ENCODE data around the gene GMDS.

The GMDS gene

GRCh38 chr6:1903780-1904465 is 341.5 kb downstream of the GMDS start:
- POLR2A ChIA-PET (ENCODE audit: low non-redundant PET), result no interaction called here
- H3K27ac ChIP-seq, result no peak overlapping the region
- DNase-seq (ENCODE audit: low spot score), result no peak
- CTCF ChIA-PET, result no interaction called here
- TF ChIP-seq, protein P1, sequence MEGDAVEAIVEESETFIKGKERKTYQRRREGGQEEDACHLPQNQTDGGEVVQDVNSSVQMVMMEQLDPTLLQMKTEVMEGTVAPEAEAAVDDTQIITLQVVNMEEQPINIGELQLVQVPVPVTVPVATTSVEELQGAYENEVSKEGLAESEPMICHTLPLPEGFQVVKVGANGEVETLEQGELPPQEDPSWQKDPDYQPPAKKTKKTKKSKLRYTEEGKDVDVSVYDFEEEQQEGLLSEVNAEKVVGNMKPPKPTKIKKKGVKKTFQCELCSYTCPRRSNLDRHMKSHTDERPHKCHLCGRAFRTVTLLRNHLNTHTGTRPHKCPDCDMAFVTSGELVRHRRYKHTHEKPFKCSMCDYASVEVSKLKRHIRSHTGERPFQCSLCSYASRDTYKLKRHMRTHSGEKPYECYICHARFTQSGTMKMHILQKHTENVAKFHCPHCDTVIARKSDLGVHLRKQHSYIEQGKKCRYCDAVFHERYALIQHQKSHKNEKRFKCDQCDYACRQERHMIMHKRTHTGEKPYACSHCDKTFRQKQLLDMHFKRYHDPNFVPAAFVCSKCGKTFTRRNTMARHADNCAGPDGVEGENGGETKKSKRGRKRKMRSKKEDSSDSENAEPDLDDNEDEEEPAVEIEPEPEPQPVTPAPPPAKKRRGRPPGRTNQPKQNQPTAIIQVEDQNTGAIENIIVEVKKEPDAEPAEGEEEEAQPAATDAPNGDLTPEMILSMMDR (conservative IDR thresholded peaks at IDR 0.05; ENCODE audit: low read depth), result no peak

DNA sequence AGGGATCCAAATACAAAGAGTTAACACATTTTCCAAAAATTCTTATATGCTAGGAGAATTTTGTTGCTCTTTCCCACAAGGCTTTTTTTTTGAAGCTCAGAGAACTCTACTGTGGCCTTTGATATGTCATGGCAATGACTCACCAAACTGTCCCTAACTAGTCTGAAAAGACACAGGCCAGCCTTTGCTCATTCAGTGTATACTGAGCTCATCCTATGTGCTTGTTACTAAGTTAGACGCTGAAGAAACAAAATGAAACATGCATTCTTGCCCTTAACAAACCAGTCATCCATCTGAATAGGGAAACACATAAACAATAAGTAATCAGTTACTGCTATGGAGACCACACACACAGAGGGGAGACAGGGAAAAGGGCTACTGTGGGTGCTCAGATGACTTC is 343.8 kb downstream of the GMDS start:
- ChIA-PET CTCF (no interaction called here), POLR2A (ENCODE audit: low non-redundant PET) (no interaction called here)
- no peak for DNase-seq (ENCODE audit: low spot score)
- H3K27ac ChIP-seq, result no peak overlapping the region
- TF ChIP-seq, protein P1 (conservative IDR thresholded peaks at IDR 0.05; ENCODE audit: low read depth), result no peak

DNA sequence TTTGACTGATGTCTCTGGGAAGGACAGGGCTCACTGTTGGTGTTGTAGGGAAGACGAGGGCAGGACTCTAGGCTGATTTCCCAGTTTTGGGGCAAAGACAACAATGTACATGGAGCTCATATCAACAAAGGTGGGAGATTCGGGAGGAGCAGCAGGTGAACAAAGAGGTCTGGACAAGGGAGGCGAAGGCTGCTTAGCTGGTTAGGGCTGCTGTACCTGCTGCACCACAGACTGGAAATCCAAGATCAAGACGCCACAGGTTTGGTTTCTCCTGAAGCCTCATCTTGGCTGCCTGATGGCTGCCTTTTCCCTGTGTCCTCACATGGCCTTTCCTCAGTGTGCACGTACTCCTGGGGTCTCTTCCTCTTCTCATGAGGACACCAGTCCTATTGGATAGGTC is 348.5 kb downstream of the GMDS start:
- H3K27ac ChIP-seq, result no peak overlapping the region
- CTCF ChIA-PET, result no interaction called here
- TF ChIP-seq, protein P1 (conservative IDR thresholded peaks at IDR 0.05; ENCODE audit: low read depth), result no peak
- POLR2A ChIA-PET (ENCODE audit: low non-redundant PET), result no interaction called here
- no peak for DNase-seq (ENCODE audit: low spot score)

DNA sequence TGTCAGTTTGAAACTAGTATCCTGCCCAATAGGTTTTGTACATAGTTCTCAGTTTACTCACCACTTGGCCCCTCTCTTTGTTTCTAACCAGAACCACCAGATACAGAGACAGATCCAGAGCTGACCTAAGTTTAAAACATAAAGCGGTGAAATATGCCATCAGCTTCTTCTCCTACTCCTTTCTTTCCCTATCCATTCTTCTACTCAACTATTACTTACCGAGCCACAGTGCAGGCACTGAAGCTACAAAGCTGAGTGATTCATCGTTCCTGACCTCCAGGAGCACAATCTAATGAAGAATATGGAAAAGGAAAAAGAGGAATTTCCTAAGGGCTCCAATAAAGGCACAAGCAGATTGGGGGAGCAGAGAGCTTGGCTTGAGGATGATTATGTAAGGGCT is 349.7 kb downstream of the GMDS start:
- ChIA-PET CTCF (interaction anchor here (0.6 kb wide), 1 partner anchor 60 kb away, joined by 6 read pairs; no protein-coding TSS in a partner anchor), POLR2A (ENCODE audit: low non-redundant PET) (no interaction called here)
- H3K27ac ChIP-seq, result no peak overlapping the region
- no peak for DNase-seq (ENCODE audit: low spot score)
- TF ChIP-seq, protein P1 (conservative IDR thresholded peaks at IDR 0.05; ENCODE audit: low read depth), result no peak

GRCh38 chr6:1894954-1895353 is 350.5 kb downstream of the GMDS start:
- H3K27ac ChIP-seq, result no peak overlapping the region
- TF ChIP-seq, protein P1 (conservative IDR thresholded peaks at IDR 0.05; ENCODE audit: low read depth), result no peak
- POLR2A ChIA-PET (ENCODE audit: low non-redundant PET), result no interaction called here
- CTCF ChIA-PET, result interaction anchor here (0.6 kb wide), 1 partner anchor 51 kb away, joined by 4 read pairs; no protein-coding TSS in a partner anchor
- peak; percentile 63 for DNase-seq (ENCODE audit: low spot score)

DNA sequence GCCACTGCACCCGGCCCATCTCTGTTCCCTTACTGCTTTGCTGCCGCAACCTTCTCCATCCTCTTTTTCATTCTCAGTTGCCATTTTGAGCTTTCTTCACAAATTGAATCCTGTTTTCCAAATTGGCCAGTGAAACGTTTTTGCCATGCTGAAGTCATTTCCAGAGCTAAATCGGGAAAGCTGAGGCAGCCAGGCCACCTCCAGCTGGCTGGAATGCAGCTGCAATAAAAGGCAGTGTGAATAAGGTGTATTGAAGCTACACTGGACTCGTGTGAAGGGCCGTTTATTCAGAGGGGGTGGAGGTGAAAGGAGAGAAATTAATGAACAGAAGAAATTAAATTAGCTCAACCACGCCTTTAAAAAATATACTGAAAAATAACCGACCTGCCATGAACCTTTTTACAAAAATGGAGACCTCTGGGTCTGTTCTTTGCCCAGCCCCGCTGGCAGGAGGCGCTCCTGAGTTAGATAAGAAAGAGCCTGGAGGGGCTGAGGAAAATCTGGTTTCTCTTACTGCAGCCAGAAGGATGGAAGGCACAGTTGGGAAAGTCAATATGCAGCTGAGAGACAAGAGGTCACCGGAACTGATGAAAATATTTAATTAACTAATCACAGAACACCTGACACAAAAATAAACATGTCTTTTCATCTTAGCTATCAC is 351.8 kb downstream of the GMDS start:
- CTCF ChIA-PET, result interaction anchor here (0.6 kb wide), 1 partner anchor 804 kb away, joined by 3 read pairs; no protein-coding TSS in a partner anchor
- TF ChIP-seq, protein P1 (conservative IDR thresholded peaks at IDR 0.05; ENCODE audit: low read depth), result no peak

More for the DNA sequence above, 351.8 kb downstream of the GMDS start:
- no peak overlapping the region for H3K27ac ChIP-seq
- no peak for DNase-seq (ENCODE audit: low spot score)
- POLR2A ChIA-PET (ENCODE audit: low non-redundant PET), result interaction anchor here (0.5 kb wide), 1 partner anchor 545 kb away, joined by 3 read pairs; no protein-coding TSS in a partner anchor

Measured in RWPE1 (cell line).